Keratinocyte (primary cell): ENCODE measurements around the gene CFAP70. TPM values are rescaled to one million over a fixed set of nuclear protein-coding genes. Genes with fewer than 3 reads are reported as not detected.

Source experiments
- DNase-seq: peaks from one replicate; pipeline ENCODE4 v3.0.0-alpha.2; 2011; ENCODE audit warnings: low read depth, missing footprints, low spot score
- FAIRE-seq: peaks from 2 replicates; lab custom pipeline; 2011; peaks lifted over from hg19 to GRCh38; lab: Jason Lieb, UNC
- H2AFZ ChIP-seq: 2 replicates; pipeline ENCODE4 v1.6.0; 2012; ENCODE audit warnings: low read length, control low read depth, inconsistent platforms; ENCODE audit not compliant: control insufficient read depth
- H3K27ac ChIP-seq: 2 replicates; pipeline ENCODE4 v1.5.1; 2011; ENCODE audit warnings: low read length; ENCODE audit not compliant: control insufficient read depth, insufficient read depth
- H3K27me3 ChIP-seq: 3 replicates; pipeline ENCODE4 v1.6.0; 2011; ENCODE audit warnings: low read length; ENCODE audit not compliant: control insufficient read depth, insufficient read depth; ENCODE audit errors: extremely low read depth
- H3K36me3 ChIP-seq, 2 experiments: 2 replicates in 1 of 2; 3 replicates in 1 of 2; pipeline ENCODE4 v1.5.1; 2011; ENCODE audit warnings: low read length in 2 of 2, mild to moderate bottlenecking in 1 of 2; ENCODE audit not compliant: control insufficient read depth in 2 of 2, insufficient read depth in 2 of 2; ENCODE audit errors: extremely low read depth in 1 of 2
- H3K4me1 ChIP-seq: 3 replicates; pipeline ENCODE4 v1.5.1; 2011; ENCODE audit warnings: low read length; ENCODE audit not compliant: control insufficient read depth, insufficient read depth; ENCODE audit errors: extremely low read depth
- H3K4me2 ChIP-seq: 3 replicates; pipeline ENCODE4 v1.6.0; 2011; ENCODE audit warnings: low read depth, low read length; ENCODE audit not compliant: control insufficient read depth, insufficient read depth; ENCODE audit errors: extremely low read depth
- H3K4me3 ChIP-seq, 3 experiments: fragments of 200-600 bp in 1 of 3; sonication (generic) in 1 of 3; 2 replicates in 2 of 3; 3 replicates in 1 of 3; pipeline ENCODE4 v1.5.1; 2011 to 2016; ENCODE audit warnings: low read length in 3 of 3, mild to moderate bottlenecking in 3 of 3, control low read depth in 2 of 3, inconsistent platforms in 1 of 3, low read depth in 1 of 3, mixed read lengths in 1 of 3, mixed run types in 1 of 3, moderate library complexity in 1 of 3; ENCODE audit not compliant: control insufficient read depth in 2 of 3, insufficient read depth in 2 of 3; ENCODE audit errors: extremely low read depth in 1 of 3
- H3K79me2 ChIP-seq: 2 replicates; pipeline ENCODE4 v1.6.0; 2012; ENCODE audit warnings: low read length; ENCODE audit not compliant: control insufficient read depth, insufficient read depth
- H3K9ac ChIP-seq: 3 replicates; pipeline ENCODE4 v1.6.0; 2011; ENCODE audit warnings: low read length; ENCODE audit not compliant: control insufficient read depth, insufficient read depth; ENCODE audit errors: extremely low read depth
- H3K9me1 ChIP-seq: 3 replicates; pipeline ENCODE4 v1.6.0; 2011; ENCODE audit warnings: low read length; ENCODE audit not compliant: control insufficient read depth, insufficient read depth; ENCODE audit errors: extremely low read depth
- H3K9me3 ChIP-seq: 2 replicates; pipeline ENCODE4 v1.5.1; 2012; ENCODE audit warnings: low read depth, low read length; ENCODE audit not compliant: control insufficient read depth
- H4K20me1 ChIP-seq: 3 replicates; pipeline ENCODE4 v1.6.0; 2011; ENCODE audit warnings: low read length; ENCODE audit not compliant: control insufficient read depth, insufficient read depth; ENCODE audit errors: extremely low read depth
- EZH2 ChIP-seq: IDR thresholded peaks from one replicate; pipeline ENCODE4 v1.6.1; 2012; ENCODE audit warnings: inconsistent platforms, mild to moderate bottlenecking, low read length, moderate library complexity
- dilution Hi-C: fragments of 300-500 bp; cut with MboI; formaldehyde crosslinking; loops from one replicate; pipeline ENCODE4 v1.7.0; 2020; ENCODE audit warnings: low sequenced_read_pairs; ENCODE audit not compliant: extremely low pct_ligation_motif_present
- polyA plus RNA-seq, 5 experiments: library from polyadenylated mRNA; depleted of rRNA in 3 of 5; stranded (reverse) in 3 of 5; stranded (forward) in 1 of 5; unstranded in 1 of 5; fragments of >200 nt; gene quantifications; 1 replicate in 1 of 5; 2 replicates in 3 of 5; 3 replicates in 1 of 5; pipeline versions ENCODE4 v1.2.1 to v1.2.3, GENCODE V29; 2011 to 2012; ENCODE audit warnings: missing spikeins in 2 of 5, low read depth in 1 of 5, low replicate concordance in 1 of 5
- TF ChIP-seq, protein P1 (sequence below), 3 experiments: IDR thresholded peaks in 1 of 3; conservative IDR thresholded peaks in 1 of 3; optimal IDR thresholded peaks in 1 of 3; 2 replicates in 2 of 3; 3 replicates in 1 of 3; pipeline versions ENCODE3 to v1.5.1; 2011; ENCODE audit warnings: low read length in 3 of 3, mild to moderate bottlenecking in 3 of 3, moderate library complexity in 2 of 3, control low read depth in 1 of 3, inconsistent platforms in 1 of 3; ENCODE audit not compliant: insufficient read depth in 2 of 3; ENCODE audit errors: extremely low read depth in 1 of 3

The CFAP70 gene
- polyA plus RNA-seq, 1 donor (not counting 4 experiments of a cell fraction or from before 2014, with no cell fraction given) = 2.1 TPM

DNA sequence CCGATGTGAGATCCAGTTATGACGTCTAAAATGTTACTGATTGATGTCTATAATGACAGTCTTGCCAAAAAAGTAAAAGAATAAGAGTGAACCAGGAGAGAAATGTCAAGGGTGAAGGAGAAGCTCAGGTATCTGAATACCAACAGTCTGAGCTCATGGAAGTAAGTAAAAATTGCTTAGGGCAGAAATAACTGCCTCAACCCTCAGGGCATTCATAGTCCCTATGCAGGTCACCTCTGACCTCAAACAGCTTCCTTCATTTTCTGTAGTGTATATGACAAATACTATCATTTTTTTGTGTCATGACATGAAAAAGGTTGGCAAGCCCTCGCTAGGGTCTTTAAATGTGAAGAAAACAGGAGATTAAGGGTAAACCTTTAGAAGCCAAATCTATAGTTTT, 65.2 kb downstream of the CFAP70 start:
- no peak overlapping the region for H3K4me2 ChIP-seq
- H4K20me1 ChIP-seq = no peaks in the 10 kb centered on the region
- dilution Hi-C loops = no loop called here
- DNase-seq = no peak
- H3K4me3 ChIP-seq = no peak overlapping the region
- H3K27ac ChIP-seq = no peak overlapping the region
- H3K27me3 ChIP-seq = no peaks in the 10 kb centered on the region
- H3K9me3 ChIP-seq = no peaks in the 10 kb centered on the region
- no peak for FAIRE-seq
- H2AFZ ChIP-seq = no peak overlapping the region
- H3K9me1 ChIP-seq = no peaks in the 10 kb centered on the region
- no peak overlapping the region for H3K9ac ChIP-seq
- no peaks in the 10 kb centered on the region for H3K4me1 ChIP-seq
- TF ChIP-seq, protein P1, sequence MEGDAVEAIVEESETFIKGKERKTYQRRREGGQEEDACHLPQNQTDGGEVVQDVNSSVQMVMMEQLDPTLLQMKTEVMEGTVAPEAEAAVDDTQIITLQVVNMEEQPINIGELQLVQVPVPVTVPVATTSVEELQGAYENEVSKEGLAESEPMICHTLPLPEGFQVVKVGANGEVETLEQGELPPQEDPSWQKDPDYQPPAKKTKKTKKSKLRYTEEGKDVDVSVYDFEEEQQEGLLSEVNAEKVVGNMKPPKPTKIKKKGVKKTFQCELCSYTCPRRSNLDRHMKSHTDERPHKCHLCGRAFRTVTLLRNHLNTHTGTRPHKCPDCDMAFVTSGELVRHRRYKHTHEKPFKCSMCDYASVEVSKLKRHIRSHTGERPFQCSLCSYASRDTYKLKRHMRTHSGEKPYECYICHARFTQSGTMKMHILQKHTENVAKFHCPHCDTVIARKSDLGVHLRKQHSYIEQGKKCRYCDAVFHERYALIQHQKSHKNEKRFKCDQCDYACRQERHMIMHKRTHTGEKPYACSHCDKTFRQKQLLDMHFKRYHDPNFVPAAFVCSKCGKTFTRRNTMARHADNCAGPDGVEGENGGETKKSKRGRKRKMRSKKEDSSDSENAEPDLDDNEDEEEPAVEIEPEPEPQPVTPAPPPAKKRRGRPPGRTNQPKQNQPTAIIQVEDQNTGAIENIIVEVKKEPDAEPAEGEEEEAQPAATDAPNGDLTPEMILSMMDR (optimal IDR thresholded peaks at IDR 0.05 in 1 of 3, IDR thresholded peaks at IDR 0.05 in 1 of 3, conservative IDR thresholded peaks at IDR 0.05 in 1 of 3; ENCODE audit: extremely low read depth in 1 of 3, insufficient read depth in 2 of 3, low read length in 3 of 3) = no peak
- TF ChIP-seq EZH2 = no peak
- H3K79me2 ChIP-seq = no peaks in the 10 kb centered on the region
- no peaks in the 10 kb centered on the region for H3K36me3 ChIP-seq

DNA sequence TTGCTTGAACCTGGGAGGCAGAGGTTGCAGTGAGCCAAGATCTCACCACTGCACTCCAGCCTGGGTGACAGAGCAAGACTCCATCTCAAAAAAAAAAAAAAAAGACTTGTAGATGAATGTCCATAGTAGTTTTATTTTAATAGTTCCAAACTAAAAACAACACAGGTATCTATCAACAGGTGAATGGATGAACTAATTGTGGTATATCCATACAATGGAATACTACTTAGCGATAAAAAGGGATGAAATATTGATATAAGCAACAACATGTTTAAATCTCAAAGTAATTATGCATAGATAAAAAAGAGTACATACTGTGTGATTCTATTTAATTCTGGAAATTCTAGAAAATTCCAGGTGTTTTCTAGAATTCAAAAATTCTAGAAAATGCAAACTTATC, 68.7 kb downstream of the CFAP70 start:
- no peak overlapping the region for H3K4me2 ChIP-seq
- H3K27ac ChIP-seq = no peak overlapping the region
- dilution Hi-C loops = no loop called here
- H3K79me2 ChIP-seq = no peaks in the 10 kb centered on the region
- H2AFZ ChIP-seq = no peak overlapping the region
- no peak for DNase-seq
- no peaks in the 10 kb centered on the region for H3K9me1 ChIP-seq
- no peaks in the 10 kb centered on the region for H4K20me1 ChIP-seq
- H3K4me1 ChIP-seq = no peaks in the 10 kb centered on the region
- no peaks in the 10 kb centered on the region for H3K36me3 ChIP-seq
- no peak for TF ChIP-seq EZH2
- TF ChIP-seq, protein P1 (optimal IDR thresholded peaks at IDR 0.05 in 1 of 3, IDR thresholded peaks at IDR 0.05 in 1 of 3, conservative IDR thresholded peaks at IDR 0.05 in 1 of 3; ENCODE audit: extremely low read depth in 1 of 3, insufficient read depth in 2 of 3, low read length in 3 of 3) = no peak
- no peaks in the 10 kb centered on the region for H3K27me3 ChIP-seq
- no peaks in the 10 kb centered on the region for H3K9me3 ChIP-seq
- no peak overlapping the region for H3K4me3 ChIP-seq
- H3K9ac ChIP-seq = no peak overlapping the region
- no peak for FAIRE-seq
